GM12891 (cell line): Measurements from ENCODE around the gene SPRR2A.
"Not testable (repeated sequence)": the region's sequence is repeated elsewhere in the genome, so short reads cannot be mapped to it uniquely, and the experiment has no call there.

Source experiments
- DNase-seq: peaks from one replicate; pipeline ENCODE4 v3.0.0; 2011; ENCODE audit warnings: low spot score; ENCODE audit not compliant: insufficient read length
- FAIRE-seq: peaks from 2 replicates; lab custom pipeline; 2011; peaks lifted over from hg19 to GRCh38; lab: Jason Lieb, UNC
- PAX5 ChIP-seq: IDR thresholded peaks from 2 replicates; pipeline ENCODE4 v1.6.1; 2011; ENCODE audit warnings: low read length, moderate library complexity, mild to moderate bottlenecking; ENCODE audit not compliant: insufficient read depth, severe bottlenecking
- POLR2A ChIP-seq: IDR thresholded peaks from 2 replicates; pipeline ENCODE4 v1.6.1; 2011; ENCODE audit warnings: low read depth, low read length, control low read depth
- POLR2AphosphoS5 ChIP-seq: IDR thresholded peaks from 2 replicates; pipeline ENCODE4 v1.6.1; 2011; ENCODE audit warnings: low read depth, low read length, control low read depth
- POU2F2 ChIP-seq: IDR thresholded peaks from 2 replicates; pipeline ENCODE4 v1.6.1; 2011; ENCODE audit warnings: low read depth, mild to moderate bottlenecking, control low read depth, low read length, moderate library complexity
- SPI1 ChIP-seq: IDR thresholded peaks from 2 replicates; pipeline ENCODE4 v1.6.1; 2011; ENCODE audit warnings: low read depth, low read length, control low read depth
- TAF1 ChIP-seq: IDR thresholded peaks from 2 replicates; pipeline ENCODE4 v1.6.1; 2011; ENCODE audit warnings: low read depth, low read length, control low read depth

SPRR2A gene

DNA sequence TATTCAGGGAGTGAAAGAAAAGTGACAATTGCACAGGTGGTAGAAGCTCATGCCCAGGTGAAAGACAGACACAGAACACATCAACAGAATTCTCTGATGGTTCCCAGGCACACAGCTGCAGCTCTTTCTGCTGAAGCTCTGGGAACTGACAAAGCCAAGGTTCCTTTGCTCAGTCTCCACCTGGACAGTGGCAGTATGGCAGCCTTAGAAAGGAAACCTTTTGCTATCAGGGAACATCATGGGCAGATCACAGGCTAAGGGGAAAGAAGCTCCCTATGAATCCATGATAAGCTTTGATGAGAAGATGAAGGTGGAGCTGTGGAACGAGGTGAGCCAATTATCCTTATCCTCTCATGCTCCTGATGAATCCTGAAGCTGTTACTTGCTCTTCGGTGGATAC is 12.9 kb upstream of the SPRR2A start:
- TF ChIP-seq POLR2AphosphoS5 (no peak), TAF1 (no peak), POU2F2 (no peak), SPI1 (no peak), PAX5 (no peak), POLR2A (no peak)
- no peak for DNase-seq
- no peak for FAIRE-seq

GRCh38 chr1:153058826-153059784 is 1.8 kb upstream of the SPRR2A start:
- TF ChIP-seq POLR2AphosphoS5 (no peak), TAF1 (no peak), POU2F2 (no peak), SPI1 (no peak), POLR2A (no peak), PAX5 (no peak)
- DNase-seq (no peak), FAIRE-seq (peak; percentile 45)

DNA sequence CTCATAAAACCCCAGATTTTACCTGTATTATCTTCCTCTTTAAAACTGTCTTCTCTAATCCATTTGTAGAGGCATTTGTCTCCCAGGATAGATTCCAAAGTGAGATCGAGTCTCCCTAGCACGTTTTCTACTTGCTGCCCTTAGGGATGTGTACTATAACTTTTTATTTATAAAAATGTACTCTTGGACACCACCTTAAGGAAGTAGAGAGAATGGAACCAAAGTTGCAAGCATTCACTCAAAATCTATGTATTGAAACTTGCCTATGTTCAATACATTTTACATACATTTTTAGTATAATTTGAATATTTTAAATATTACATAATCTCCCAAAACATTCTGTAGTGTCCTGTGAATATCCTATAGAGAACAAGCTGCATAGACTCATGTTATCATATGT is 842 bp upstream of the SPRR2A start:
- DNase-seq (no peak), FAIRE-seq (no peak)
- TF ChIP-seq PAX5 (no peak), POU2F2 (no peak), POLR2AphosphoS5 (no peak), TAF1 (no peak), POLR2A (no peak), SPI1 (no peak)

GRCh38 chr1:153056111-153056510 is 1.2 kb downstream of the SPRR2A start:
- not testable (repeated sequence) for DNase-seq, FAIRE-seq

DNA sequence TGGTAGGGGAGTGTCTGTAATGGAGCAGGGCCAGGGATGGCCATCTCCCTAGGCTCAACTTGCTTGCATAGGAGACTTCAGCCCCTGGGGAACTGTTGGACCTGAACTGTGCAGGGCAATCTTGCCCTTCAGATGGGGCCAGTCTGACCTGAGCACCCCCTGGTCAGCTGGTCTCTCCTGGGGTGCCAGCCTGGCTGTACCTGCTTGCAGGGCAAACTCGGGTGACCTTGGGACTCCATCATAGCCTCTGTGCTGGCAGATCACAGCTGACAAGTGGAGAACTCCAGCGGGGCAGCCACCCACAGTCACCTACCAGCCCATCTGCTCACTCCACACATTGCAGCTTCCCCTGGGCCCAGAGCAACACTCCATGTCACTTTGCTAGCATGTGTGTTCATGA is 8.1 kb downstream of the SPRR2A start:
- FAIRE-seq (no peak), DNase-seq (no peak)
- no peak for TF ChIP-seq POLR2A

DNA sequence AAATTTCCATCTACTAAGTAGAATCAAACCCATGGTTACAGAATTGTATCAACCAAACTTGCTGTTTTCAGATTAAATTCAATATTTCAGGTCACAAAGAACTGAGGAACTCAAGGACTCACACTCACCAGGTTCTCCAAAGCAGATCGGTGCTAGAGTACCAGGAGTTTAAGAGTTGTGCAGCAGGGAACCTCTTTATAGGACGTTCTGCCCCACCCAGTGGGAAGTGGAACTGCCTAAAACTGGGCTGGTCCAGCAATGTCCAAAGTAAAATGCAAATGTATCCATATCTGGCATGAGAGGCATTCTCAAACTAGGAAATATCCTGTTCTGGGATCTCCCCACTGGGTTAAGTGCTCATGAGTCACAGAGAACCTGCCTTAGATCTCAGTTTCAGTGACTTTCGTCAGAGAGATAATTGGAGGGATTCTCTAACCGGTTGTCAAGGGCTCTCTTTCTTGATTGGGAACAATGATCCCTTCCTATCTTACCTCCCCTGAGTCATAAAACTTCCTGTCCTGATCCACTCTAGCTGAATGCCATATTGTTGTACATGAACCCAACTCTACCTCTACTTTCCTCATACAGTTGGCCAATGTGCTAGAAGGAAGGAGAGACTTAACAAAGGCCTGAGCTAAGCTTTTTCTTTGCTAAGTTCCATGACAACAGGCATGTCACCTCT is 16.2 kb downstream of the SPRR2A start, which contains the start of gene SPRR2D:
Gene SPRR2D (minus strand): TSS at position 171 of the 682 bp plus-strand sequence. CDS start 774 bp downstream, outside the sequence.
- TF ChIP-seq TAF1 (no peak), POLR2AphosphoS5 (no peak), POU2F2 (no peak), PAX5 (no peak), SPI1 (no peak), POLR2A (no peak)
- FAIRE-seq (no peak), DNase-seq (no peak)

GRCh38 chr1:153035211-153035610 is 22.1 kb downstream of the SPRR2A start:
- no peak for DNase-seq
- no peak for TF ChIP-seq SPI1
- no peak for TF ChIP-seq TAF1
- TF ChIP-seq POLR2AphosphoS5: no peak
- no peak for TF ChIP-seq POLR2A
- no peak for TF ChIP-seq PAX5
- no peak for TF ChIP-seq POU2F2
- no peak for FAIRE-seq

- TF ChIP-seq PAX5 (no peak), POLR2AphosphoS5 (no peak), POLR2A (no peak), POU2F2 (no peak), SPI1 (no peak), TAF1 (no peak)
- FAIRE-seq (no peak), DNase-seq (no peak)
These were observed 24.5 kb downstream of the SPRR2A start for GRCh38 chr1:153032677-153033308.

DNA sequence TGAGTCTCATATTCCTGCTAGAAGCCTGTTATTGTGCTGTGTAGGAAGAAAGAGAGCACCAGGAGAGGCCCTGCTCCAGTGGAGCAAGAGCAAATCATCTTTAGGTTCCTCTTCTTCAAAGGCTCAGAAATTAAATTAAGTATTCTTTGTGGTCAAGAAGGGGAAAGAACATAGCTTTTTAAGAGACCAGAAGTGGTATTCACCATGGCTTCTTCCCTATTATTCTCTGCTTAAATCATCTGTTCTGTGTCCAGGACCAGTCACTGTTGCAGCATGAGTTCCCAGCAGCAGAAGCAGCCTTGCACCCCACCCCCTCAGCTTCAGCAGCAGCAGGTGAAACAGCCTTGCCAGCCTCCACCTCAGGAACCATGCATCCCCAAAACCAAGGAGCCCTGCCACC is 25.2 kb downstream of the SPRR2A start:
- DNase-seq: no peak
- no peak for FAIRE-seq
- TF ChIP-seq SPI1: no peak
- TF ChIP-seq POLR2AphosphoS5: no peak

- no peak for DNase-seq
- no peak for FAIRE-seq
- no peak for TF ChIP-seq POLR2AphosphoS5
- no peak for TF ChIP-seq POU2F2
- TF ChIP-seq POLR2A: no peak
- TF ChIP-seq PAX5: no peak
- TF ChIP-seq TAF1: no peak
- no peak for TF ChIP-seq SPI1
These were observed 26.4 kb downstream of the SPRR2A start, which contains the start of gene SPRR1B for GRCh38 chr1:153030895-153031294. Gene SPRR1B, plus strand, starts transcription at chr1:153031203. Its CDS starts 1,143 bp downstream, at chr1:153032346.
